ENCODE results near the gene DROSHA.

DNA sequence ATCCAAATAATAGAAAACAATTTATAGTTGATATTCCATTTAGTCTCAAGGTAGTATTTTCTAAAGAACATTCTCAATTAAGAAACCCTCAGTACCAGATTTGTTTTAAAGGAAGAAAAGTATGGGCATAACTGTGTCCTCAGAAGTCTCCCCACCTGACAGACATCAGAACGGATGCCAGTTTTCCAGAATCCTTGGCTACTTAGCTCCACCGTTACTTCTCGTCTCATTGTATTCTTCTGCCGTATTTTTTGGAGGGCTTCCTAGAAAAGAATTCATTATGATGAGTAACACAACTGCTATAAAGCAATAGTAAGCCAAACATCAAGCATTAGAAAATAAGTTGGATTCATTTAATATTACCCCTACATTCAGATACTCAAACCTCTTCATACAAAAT is 67.8 kb downstream of the DROSHA start:
- TF ChIP-seq GATA2 (IDR thresholded peaks at IDR 0.05; ENCODE audit: low read depth, low read length) (no peak), GATA3 (IDR thresholded peaks at IDR 0.05; ENCODE audit: low read depth, low read length) (no peak)
